Left colon (tissue), 2 donors: ENCODE results near the gene MARVELD2. TPM values are rescaled to one million over a fixed set of nuclear protein-coding genes. Genes with fewer than 3 reads are reported as not detected.
A peak's percentile ranks its signal among the peaks of the same experiment; 100 is the strongest.
"Not testable (repeated sequence)": the region's sequence is repeated elsewhere in the genome, so short reads cannot be mapped to it uniquely, and the experiment has no call there.

Experiments used
- ATAC-seq: fragments of 200-7000 bp; cut with Tn5 transposase; one replicate; pipeline ENCODE4 v1.9.1; 2020; ENCODE audit warnings: mild to moderate bottlenecking, moderate library complexity
- DNase-seq, 2 donors: peaks; one replicate each; pipeline ENCODE4 v3.0.0-alpha.2; 2020
- intact Hi-C, 2 donors: fragments of 100-400 bp; cut with DNase I in 1 of 2; cut with micrococcal nuclease in 1 of 2; formaldehyde crosslinking; loops; one replicate each; pipeline versions ENCODE4 v1.11.2 to v1.14.0; 2022; cut with DNase I, micrococcal nuclease
- total RNA-seq, 2 donors: library from RNA; stranded (reverse); fragmentation: NEBNext Ultra II Directional; extraction: Animal tissue kit (Norgen Biotek cat#: 25700); gene quantifications; one replicate each; pipeline ENCODE4 v1.2.1, GENCODE V29; 2021
- donor health status: DM: no; HTN: no; CAD: no.
- donor health status: DM: yes; HTN: yes; CAD: no.

Gene MARVELD2
- total RNA-seq, 2 donors from 2014 or later: 56.0 to 56.6 TPM

DNA sequence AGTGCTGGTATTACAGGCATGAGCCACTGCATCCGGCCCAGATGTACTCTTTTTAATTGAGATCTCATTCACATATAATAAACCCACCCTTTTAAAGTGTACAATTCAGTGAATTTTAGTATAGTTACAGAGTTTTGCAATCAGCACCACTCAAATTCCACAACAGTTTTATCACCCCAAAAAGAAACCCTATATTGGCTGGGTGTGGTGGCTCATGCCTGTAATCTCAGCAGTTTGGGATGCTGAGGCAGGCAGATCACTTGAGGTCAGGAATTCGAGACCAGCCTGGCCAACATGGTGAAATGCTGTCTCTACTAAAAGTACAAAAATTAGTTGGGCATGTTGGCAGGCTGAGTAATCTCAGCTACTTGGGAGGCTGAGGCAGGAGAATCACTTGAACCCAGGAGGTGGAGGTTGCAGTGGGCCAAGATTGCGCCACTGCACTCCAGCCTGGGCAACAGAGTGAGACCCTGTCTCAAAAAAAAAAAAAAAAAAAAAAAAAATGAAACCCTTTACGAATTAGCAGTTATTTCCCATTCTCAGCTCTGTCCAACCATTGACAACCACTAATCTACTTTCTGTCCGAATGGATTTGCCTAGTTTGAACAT lies 20.5 kb downstream of the MARVELD2 start:
- DNase-seq, ATAC-seq, intact Hi-C loops: not testable (repeated sequence)

DNA sequence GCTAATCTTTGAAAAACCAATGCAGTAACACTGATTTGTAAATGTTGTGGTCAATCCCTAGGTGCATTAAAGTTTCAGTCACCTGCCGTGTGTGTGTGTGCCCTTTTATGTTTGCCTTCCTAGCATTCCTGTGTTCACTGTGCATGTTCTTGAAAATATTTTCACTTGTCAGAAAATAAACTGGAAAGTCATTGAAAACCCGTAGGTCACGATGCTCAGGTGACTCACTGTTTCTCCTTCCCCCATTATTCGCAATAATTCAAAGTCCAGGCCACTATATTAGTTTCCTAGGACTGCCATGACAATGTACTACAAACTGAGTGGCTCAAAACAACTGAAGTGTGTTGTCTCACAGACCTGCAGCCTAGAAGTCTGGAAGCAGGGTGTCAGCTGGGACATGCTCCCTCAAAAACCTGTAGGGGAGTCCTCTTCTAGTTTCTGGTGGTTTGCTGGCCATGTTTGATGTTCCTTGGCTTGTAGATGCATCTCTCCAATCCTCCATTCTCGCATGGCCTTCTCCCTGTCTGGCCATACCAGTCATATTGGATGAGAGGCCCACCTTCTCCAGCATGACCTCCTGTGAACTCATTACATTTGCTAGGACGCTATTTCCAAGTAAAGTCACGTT lies 29.3 kb downstream of the MARVELD2 start:
- intact Hi-C loops: no loop called here
- peak; percentile 58 for ATAC-seq
- no peak for DNase-seq

DNA sequence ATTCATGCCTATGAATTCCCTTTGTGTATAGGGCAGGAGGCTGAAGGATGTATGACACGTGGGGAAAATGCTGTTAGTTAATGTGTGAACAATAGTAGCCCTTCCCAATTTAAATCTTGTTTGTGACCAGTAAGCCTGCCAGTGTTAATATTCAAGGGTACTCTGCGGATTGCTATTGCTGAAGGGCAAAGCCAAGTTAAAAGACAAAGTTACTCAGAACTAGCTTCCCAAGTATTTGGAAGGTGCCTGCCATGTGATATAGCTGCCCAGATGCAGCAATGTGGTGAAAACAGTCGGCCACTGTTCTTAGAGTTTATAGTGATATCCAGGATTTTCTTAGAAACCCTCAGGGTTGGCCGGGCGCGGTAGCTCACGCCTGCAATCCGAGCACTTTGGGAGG lies 34.6 kb downstream of the MARVELD2 start:
- intact Hi-C loops: no loop called here
- DNase-seq (no peak), ATAC-seq (no peak)

DNA sequence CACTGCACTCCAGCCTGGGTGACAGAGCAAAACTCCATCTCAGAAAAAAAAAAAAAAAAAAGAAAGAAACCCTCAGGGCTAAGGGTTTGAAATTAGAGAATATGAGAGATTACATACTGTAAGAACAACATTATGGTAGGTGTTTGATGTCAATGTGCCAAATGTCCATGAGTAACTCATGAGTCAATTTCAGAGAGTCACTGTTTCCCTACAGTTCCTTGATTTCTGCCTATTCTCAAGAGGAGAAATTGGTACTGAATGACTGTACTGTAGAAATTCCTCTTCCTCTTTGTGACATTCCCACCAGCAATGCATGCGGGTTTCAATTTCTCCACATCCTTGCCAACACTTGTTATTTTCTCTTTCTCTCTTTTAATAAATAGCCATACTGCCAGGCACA lies 35.2 kb downstream of the MARVELD2 start:
- DNase-seq (no peak), ATAC-seq (no peak)
- intact Hi-C loops: no loop called here

DNA sequence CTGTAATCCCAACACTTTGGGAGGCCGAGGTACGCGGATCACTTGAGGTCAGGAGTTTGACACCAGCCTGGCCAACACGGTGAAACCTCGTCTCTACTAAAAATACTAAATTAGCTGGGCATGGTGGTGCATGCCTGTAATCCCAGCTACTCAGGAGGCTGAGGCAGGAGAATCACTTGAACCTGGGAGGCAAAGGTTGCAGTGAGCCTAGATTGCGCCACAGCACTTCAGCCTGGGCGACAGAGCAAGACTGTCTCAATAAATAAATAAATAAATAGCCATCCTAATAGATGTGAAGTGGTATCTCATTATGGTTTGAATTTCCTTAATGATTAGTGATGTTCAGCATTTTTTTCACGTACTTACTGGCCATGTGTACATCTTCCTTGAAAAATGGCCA lies 35.6 kb downstream of the MARVELD2 start:
- ATAC-seq, DNase-seq, intact Hi-C loops: not testable (repeated sequence)

DNA sequence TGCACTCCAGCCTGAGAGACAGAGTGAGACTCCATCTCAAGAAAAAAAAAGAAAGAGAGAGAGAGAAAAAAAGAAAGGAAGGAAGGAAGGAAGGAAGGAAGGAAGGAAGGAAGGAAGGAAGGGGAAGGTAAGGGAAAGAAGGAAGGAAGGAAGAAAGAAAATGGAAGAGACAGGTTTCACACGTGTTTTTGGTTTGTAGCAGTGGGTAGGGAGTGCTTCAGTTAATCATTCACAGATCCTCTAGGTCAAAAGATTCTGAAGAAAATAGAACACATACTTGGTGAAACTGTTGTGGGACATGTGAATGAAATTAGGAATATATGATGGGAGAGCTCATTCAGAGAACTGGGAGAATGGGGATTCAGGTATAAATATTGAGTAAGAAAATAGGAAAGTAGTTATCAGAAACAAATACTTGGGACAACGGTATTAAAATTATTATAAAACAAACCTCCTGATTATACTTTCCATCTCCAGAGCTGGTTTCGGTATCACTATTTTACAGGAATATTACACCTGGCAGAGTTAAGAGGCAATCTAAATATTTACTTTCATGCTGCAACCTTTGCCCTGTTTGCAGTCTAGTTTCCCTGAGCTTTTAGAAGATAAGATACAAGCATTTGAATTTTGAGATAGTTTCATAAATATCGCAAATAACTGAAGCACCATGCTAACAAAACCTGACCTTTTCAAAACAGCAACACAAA lies 37.2 kb downstream of the MARVELD2 start:
- peak; percentile 74 for ATAC-seq
- intact Hi-C loops: no loop called here
- DNase-seq: no peak

DNA sequence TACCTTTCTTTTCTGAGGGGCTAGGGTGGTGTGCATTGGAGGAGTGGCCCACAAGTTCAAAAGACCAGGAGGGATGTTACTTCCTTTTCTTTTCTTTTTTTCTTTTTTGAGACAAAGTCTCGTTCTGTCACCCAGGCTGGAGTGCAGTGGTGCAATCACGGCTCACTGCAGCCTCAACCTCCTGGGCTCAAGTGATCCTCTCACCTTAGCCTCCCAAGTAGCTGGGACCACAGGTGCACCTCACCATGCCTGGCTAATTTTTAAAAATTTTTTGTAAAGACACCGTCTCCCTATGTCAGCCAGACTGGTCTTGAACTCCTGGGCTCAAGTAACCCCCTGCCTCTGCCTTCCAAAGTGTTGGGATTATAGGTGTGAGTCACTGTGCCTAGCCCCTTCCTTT lies 38.6 kb downstream of the MARVELD2 start:
- DNase-seq, ATAC-seq, intact Hi-C loops: not testable (repeated sequence)

DNA sequence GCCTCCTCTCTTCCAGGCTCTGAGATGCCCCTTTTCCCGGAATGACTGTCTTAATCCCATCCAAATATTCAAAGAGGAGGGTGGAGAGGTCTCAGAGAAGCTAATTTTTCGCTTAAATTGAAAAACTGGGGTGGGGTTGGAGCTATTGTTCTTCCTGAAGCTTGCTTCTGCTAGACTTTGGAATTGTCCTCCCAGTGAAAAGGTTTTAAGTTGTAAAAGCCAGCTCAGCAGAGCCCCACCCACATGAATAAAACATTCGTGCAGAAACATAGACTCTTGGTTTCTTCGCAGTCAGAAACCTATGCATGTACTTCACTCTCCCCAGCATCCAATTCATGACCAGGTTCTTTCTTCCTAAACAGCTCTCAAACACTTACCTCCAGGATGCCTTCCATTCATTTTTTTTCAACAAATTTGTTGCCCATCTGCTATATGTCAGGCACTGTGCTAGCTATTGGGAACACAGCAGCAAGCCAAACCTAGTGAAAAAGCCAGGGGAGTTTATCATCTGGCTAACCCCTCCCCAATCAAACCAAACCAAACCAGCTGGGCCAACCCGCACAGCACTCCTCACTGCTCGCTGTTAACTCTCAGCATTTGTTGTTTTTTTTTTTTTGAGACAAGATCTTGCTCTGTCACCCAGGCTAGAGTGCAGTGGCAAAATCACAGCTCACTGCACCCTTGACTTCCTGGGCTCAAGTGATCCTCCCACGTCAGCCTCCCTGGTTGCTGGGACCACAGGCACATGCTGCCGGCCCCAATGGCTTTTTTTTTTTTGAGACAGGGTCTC lies 39.7 kb downstream of the MARVELD2 start:
- intact Hi-C loops: no loop called here
- DNase-seq (peak; percentile 34 to 46), ATAC-seq (peak; percentile 81)

DNA sequence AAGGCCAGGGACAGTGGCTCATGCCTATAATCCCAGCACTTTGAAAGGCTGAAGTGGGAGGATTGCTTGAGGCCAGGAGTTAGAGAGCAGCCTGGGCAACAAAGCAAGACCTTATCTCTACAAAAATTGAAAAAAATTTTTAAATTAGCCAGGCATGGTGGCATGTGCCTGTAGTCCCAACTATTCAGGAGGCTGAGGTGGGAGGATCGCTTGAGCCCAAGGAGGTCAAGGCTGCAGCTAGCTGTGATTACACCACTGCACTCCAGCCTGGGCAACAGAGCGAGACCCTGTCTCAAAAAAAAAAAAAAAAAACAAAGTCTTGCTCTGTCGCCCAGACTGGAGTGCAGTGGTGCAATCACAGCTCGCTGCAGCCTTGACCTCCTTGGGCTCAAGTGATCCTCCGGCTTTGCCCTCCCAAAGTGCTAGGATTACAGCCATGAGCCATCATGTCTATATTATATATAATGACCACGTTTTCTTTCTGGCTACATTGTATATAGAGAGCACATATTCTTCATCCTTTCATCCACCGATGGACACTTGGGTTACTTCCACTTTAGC lies 40.6 kb downstream of the MARVELD2 start:
- ATAC-seq, intact Hi-C loops, DNase-seq: not testable (repeated sequence)

DNA sequence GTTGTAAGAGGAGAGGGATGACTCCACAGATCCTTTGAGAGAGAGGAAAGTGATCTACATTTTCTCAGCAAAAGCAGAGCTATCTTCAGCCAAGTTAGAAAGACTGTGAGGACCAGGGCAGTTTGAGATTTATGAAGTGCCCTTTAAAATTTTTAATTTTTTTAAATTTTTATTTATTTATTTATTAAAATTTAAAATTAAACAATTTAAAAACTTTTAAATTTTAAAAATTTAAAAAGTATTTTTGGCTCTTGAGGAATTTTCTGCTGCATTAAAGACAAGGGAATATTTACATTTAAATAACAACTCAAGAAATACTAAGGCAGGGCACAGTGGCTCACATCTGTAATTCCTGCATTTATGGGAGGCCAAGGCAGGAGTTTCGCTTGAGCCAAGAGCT lies 47.3 kb downstream of the MARVELD2 start:
- intact Hi-C loops: no loop called here
- no peak for DNase-seq
- ATAC-seq: no peak

DNA sequence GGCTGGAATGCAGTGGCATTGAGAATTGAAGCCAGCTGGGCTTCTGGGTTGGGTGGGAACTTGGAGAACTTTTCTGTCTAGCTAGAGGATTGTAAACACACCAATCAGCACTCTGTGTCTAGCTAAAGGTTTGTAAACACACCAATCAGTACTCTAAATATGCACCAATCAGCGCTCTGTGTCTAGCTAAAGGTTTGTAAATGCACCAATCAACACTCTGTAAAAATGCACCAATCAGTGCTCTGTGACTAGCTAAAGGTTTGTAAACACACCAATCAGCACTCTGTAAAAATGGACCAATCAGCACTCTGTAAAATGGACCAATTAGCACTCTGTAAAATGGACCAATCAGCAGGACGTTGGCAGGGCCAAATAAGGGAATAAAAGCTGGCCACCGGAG lies 51.5 kb downstream of the MARVELD2 start:
- intact Hi-C loops, ATAC-seq, DNase-seq: not testable (repeated sequence)

DNA sequence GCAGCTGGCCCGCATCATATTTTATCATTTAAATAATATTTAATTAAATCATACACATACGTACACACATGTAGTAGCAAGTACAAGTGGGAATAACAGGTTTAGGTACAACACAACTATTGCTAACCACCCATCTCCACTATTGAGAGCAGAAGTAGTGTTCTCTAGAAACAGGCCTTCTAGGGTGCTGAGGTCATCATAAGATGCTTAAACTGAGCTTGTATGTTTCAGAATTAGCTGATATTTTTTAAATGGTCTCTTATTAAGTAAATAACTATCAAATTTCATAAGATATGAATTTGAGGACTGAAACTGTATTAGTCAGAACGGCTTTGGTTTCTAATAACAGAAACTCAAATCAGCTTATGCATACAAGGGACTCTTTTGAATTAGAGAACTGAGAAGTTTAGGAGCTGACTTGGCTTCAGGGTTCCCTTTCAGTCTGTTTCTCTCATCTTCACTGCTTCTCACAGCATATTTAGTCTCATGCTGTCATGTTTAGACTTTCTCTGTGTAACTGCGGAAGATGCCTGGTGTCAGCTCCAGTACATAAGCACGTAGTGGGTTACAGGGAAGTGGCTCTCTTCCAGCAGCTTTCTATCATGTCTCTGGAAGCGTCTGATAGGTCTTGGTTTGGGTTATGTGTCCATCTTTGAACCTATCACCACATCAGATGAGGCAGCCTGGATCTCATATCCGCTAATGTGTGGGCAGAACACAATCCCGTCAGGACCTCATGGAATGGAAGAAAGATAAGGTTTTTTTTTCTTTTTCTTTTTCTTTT lies 52.7 kb downstream of the MARVELD2 start:
- DNase-seq (no peak), ATAC-seq (no peak)
- intact Hi-C loops: no loop called here

DNA sequence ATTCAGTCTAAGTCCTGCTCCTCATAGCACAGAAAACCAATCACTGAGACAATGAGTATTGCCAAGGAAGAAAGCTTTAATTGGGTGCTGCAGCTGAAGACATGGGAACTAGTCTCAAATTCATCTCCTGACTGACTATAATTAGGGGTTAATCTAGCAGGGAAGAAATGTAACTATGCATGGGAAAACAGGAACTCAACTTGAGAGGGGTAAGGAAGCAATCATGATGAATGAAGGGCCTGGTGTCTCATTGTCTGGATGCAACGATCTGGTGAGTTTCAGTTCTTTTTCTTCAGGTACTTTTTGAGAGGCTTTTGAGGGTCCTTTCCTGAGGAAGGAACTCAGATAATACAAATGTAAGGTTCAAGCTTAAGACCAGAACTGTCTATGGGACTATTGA lies 53.7 kb downstream of the MARVELD2 start:
- DNase-seq (no peak), ATAC-seq (no peak)
- intact Hi-C loops: no loop called here

DNA sequence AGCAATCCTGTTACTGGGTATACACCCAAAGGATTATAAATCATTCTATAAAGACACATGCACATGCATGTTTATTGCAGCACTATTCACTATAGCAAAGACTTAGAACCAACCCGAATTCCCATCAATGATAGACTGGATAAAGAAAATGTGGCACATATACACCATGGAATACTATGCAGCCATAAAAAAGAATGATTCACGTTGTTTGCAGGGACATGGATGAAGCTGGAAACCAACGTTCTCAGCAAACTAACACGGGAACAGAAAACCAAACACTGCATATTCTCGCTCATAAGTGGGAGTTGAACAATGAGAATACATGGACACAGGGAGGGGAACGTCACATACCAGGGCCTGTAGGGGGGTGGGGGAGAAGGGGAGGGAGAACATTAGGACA lies 56.6 kb downstream of the MARVELD2 start:
- ATAC-seq, intact Hi-C loops, DNase-seq: not testable (repeated sequence)

DNA sequence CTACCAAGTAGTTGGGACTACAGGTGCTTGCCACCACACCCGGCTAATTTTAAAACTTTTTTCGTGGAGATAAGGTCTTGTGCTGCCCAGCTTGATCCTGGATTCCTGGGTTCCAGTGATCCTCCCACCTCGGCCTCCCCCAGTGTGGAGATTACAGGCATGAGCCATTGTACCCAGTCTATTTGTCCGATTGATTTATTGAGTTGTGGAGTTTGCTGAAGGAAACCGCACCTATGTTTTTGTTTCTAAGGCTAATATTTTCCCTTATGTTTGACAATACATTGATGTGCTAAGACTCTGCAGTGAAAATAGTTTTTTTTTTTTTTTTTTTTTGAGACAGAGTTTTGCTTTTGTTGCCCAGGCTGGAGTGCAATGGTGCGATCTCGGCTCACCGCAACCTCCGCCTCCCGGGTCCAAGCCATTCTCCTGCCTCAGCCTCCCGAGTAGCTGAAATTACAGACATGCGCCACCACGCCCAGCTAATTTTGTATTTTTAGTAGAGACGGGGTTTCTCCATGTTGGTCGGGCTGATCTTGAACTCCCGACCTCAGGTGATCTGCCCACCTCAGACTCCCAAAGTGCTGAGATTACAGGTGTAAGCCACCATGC lies 57.7 kb downstream of the MARVELD2 start:
- intact Hi-C loops, DNase-seq: not testable (repeated sequence)
- peak; percentile 35 for ATAC-seq

DNA sequence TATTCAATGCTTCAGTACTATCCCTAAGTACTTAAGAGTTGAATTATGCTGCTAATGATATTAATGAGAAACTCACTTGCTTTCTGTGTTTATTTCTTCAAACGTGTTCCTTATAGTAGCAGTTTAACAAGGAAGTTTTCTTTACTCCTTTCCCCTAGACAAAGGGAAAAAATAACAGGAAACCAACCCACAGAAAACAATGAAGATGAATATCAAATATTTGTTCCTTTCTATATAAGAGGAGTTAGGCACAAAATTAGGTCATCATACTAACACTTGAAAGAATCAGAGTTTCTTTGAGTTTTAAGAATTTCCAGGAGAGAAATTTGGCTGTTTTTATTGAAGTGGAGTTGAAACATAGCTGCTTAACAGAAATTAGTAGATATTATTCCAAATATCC lies 62.3 kb downstream of the MARVELD2 start:
- intact Hi-C loops: no loop called here
- ATAC-seq (no peak), DNase-seq (no peak)

DNA sequence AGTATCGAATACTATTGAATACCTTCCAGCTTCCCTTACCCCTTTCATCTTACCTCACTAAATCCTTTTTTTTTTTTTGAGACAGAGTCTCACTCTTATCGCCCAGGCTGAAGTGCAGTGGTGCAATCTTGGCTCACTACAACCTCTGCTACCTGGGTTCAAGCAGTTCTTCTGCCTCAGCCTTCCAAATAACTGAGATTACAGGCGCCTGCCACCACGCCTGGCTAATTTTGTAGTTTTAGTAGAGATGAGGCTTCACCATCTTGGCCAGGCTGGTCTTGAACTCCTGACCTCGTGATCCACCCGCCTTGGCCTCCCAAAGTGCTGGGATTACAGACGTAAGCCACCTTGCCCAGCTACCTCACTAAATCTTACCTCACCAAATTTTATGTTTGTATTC lies 63.4 kb downstream of the MARVELD2 start:
- intact Hi-C loops, DNase-seq, ATAC-seq: not testable (repeated sequence)

DNA sequence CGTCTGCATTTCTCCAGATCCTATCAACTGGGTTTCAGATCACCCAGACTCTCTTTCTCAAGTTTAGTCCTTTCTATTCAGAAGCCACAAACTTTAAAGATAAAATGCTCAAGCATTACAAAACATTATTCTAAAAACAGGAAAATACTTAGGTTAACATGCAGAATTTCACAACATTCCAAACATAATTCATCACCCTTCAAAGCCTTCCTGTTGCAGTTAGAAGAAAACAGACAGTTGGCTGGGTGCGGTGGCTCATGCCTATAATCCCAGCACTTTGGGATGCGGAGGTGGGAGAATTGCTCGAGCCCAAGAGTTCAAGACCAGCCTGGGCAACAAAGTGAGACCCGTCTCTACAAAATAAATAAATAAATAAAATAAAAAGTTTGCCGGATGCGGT lies 70.0 kb downstream of the MARVELD2 start:
- ATAC-seq: no peak
- no peak for DNase-seq
- intact Hi-C loops: no loop called here
